Activated CD4-positive, alpha-beta T cell treated with anti-CD3 and anti-CD28 coated beads for 36 hours (primary cell): ENCODE measurements around the gene GAREM1. TPM values are rescaled to one million over a fixed set of nuclear protein-coding genes. Genes with fewer than 3 reads are reported as not detected.
"Not testable (repeated sequence)": the region's sequence is repeated elsewhere in the genome, so short reads cannot be mapped to it uniquely, and the experiment has no call there.

Experiments used
- ATAC-seq: fragments of 200-7000 bp; cut with Tn5 transposase; one replicate; pipeline ENCODE4 v1.10.0; 2021; ENCODE audit warnings: mild to moderate bottlenecking, moderate library complexity
- CTCF ChIA-PET: fragments of 350-600 bp; sonication (Branson Sonifier 250); formaldehyde crosslinking; loops from one replicate; lab custom pipeline; 2021; ENCODE audit warnings: antibody characterized with exemption; lab: Charles Lee
- POLR2A ChIA-PET: fragments of 350-600 bp; sonication (Branson Sonifier 250); formaldehyde crosslinking; loops from one replicate; lab custom pipeline; 2021; ENCODE audit warnings: antibody characterized with exemption, inconsistent platforms; lab: Charles Lee
- DNase-seq: peaks from one replicate; pipeline ENCODE4 v3.0.0-alpha.2; 2020
- H3K27ac Mint-ChIP-seq: one replicate; pipeline ENCODE4 v1.8.0; 2021; ENCODE audit warnings: mixed read lengths
- H3K27me3 Mint-ChIP-seq: one replicate; pipeline ENCODE4 v1.8.0; 2021; ENCODE audit warnings: mixed read lengths
- H3K36me3 Mint-ChIP-seq: one replicate; pipeline ENCODE4 v1.8.0; 2021; ENCODE audit warnings: low read depth, mixed read lengths
- H3K4me1 Mint-ChIP-seq: one replicate; pipeline ENCODE4 v1.8.0; 2021; ENCODE audit warnings: mixed read lengths
- H3K4me3 Mint-ChIP-seq: one replicate; pipeline ENCODE4 v1.8.0; 2021; ENCODE audit warnings: mild to moderate bottlenecking, moderate library complexity, mixed read lengths
- H3K9me3 Mint-ChIP-seq: one replicate; pipeline ENCODE4 v1.8.0; 2021; ENCODE audit warnings: low read depth, mixed read lengths
- intact Hi-C, 2 experiments: fragments of 100-400 bp; cut with DNase I in 1 of 2; cut with micrococcal nuclease in 1 of 2; formaldehyde crosslinking; loops; one replicate each; pipeline versions ENCODE4 v1.14.2 to v1.15.1; 2022 to 2024; cut with DNase I, micrococcal nuclease
- total RNA-seq, 2 experiments: library from RNA; stranded (reverse); gene quantifications; one replicate each; pipeline ENCODE4 v1.2.3, GENCODE V29; 2021

Gene GAREM1
- total RNA-seq, 2 experiments from 2014 or later: not detected

DNA sequence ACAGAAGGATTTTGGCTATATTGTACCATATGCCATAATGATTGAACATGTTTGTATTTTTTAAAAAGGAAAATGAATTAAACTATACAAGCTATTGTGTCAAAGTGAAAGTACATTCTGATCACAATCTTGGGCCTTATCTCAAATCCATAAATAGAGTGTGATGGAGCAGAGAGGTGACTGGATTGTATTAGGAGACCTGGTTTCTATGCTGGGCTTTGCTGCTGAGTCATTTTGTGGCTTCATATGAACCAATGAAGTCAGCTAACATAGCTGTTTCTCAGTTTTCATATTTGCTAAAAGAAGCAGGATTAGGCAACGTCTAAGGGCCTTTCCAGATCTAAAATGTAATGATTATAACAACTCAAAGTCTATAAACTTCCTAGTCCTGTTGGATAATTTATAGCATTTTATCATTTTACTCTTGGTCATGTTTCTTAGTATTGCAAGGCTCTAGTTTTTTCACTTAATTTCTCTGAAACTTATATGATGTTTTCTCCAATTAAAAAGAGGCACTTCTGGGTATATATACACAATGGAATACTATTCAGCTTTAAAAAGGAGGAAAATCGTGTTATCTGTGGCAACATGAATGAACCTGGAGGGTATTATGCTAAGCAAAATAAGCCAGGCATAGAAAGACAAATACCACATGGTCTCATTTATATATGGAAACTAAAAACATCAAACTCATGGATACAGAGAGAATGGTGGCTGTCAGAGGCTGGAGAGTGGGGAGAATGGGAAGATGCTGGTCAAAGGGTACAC, 168.5 kb downstream of the GAREM1 start:
- DNase-seq (no peak), ATAC-seq (peak; percentile 83)
- intact Hi-C loops: no loop called here
- Mint-ChIP-seq H3K27me3 (peaks cover 9% of the 10 kb centered on the region), H3K4me1 (peaks cover 2% of the 10 kb centered on the region), H3K4me3 (no peak overlapping the region), H3K9me3 (no peaks in the 10 kb centered on the region), H3K36me3 (no peaks in the 10 kb centered on the region), H3K27ac (no peak overlapping the region)
- ChIA-PET POLR2A (no interaction called here), CTCF (interaction anchor here (0.7 to 1.3 kb wide), 3 partner anchors 12 to 248 kb away, joined by 3 to 6 read pairs (median 3); no protein-coding TSS in a partner anchor)

DNA sequence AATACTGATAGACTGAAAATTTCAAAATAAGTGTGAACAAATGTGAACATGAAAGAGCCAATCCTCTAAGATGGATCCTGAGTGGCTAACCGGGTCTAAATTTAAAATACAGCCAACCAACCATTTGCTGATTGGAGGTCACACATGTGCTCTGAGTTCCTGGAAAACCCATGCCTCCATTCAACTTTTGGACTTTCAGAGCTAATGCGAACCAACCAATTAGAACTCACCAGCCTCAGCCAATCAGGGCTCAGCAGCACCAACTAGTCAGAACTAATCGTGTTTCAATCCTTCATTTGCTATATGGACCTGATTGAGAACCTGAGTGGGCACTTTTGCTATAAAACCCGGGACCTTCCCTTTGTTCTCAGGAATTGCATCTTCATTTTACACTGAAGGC, 169.3 kb downstream of the GAREM1 start:
- intact Hi-C loops: no loop called here
- Mint-ChIP-seq H3K27ac (no peak overlapping the region), H3K4me3 (no peak overlapping the region), H3K27me3 (peaks cover 9% of the 10 kb centered on the region), H3K9me3 (no peaks in the 10 kb centered on the region), H3K36me3 (no peaks in the 10 kb centered on the region), H3K4me1 (peaks cover 2% of the 10 kb centered on the region)
- DNase-seq (no peak), ATAC-seq (no peak)
- ChIA-PET POLR2A (no interaction called here), CTCF (interaction anchor here (1.2 to 1.3 kb wide), 2 partner anchors 11 to 248 kb away, joined by 3 to 6 read pairs; no protein-coding TSS in a partner anchor)

DNA sequence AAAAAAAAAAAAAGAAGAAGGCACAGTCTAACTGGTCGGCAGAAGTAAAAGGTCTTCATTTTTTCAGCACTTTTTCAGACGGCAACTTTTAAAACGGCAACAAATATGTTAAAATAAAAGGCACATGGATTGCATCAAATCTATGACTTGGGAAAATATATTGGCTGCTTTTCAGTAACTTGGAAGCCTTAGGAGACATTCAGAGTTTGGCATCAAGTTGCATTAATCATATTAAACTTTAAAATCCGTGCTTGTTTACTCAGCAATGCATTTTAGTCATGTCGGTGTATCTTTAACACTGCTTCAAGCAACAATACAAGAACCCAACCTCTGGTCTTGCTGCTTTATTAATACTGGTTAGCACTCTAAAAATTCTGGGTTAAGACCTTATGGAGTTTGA, 169.8 kb downstream of the GAREM1 start:
- intact Hi-C loops: no loop called here
- Mint-ChIP-seq H3K4me1 (peaks cover 2% of the 10 kb centered on the region), H3K27ac (no peak overlapping the region), H3K36me3 (no peaks in the 10 kb centered on the region), H3K27me3 (peaks cover 9% of the 10 kb centered on the region), H3K4me3 (no peak overlapping the region), H3K9me3 (no peaks in the 10 kb centered on the region)
- DNase-seq (no peak), ATAC-seq (no peak)
- POLR2A ChIA-PET: no interaction called here
- CTCF ChIA-PET: no interaction called here

DNA sequence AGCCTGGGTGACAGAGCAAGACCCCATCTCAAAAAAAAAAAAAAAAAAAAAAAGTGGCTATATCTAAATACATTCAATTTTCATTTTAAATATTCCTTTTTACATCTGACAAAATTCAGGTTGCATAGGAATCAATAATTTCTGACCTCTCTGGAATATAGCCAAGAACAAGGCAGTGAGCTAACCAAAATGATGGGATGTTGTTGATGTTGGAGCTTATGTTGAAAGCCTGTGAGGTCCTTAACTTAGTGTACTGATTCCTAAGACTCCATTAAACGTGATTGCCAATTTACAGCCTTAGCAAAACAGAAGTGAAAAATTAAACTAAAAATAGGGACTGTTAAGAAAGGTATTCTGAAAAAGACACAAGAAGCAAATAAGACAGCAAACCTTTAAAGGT, 171.2 kb downstream of the GAREM1 start:
- Mint-ChIP-seq H3K9me3 (no peaks in the 10 kb centered on the region), H3K4me3 (no peak overlapping the region), H3K27me3 (peaks cover 7% of the 10 kb centered on the region), H3K4me1 (peaks cover 2% of the 10 kb centered on the region), H3K36me3 (no peaks in the 10 kb centered on the region), H3K27ac (no peak overlapping the region)
- ChIA-PET POLR2A (no interaction called here), CTCF (interaction anchor here (1.0 kb wide), 1 partner anchor 10 kb away, joined by 3 read pairs; no protein-coding TSS in a partner anchor)
- DNase-seq (no peak), ATAC-seq (no peak)
- intact Hi-C loops: no loop called here

DNA sequence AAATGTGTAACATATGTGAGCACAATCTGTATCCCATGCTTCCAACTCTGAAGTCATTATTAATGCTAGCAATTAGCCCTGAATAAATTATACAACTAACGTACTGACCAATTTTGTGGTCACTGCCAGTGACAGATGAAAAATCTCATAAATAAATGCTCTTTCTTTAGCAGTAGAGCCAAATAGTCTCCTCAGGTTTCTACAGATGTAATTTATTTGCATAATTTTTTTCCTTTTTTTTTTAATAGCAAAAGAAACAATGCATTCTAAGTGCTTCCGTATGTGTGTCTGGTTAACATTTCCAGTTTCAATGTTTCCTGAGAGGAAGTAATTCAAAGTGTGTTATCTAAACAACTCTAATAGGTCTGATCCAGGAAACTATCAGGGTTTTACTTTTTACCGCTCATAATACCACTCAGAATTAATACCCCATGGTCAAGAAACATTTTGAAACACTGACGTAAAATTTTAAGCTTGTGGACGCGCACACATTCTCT, 172.5 kb downstream of the GAREM1 start:
- CTCF ChIA-PET: interaction anchor here (0.6 to 1.0 kb wide), 2 partner anchors 9 to 26 kb away, joined by 3 to 4 read pairs; no protein-coding TSS in a partner anchor
- POLR2A ChIA-PET: no interaction called here
- Mint-ChIP-seq H3K36me3 (no peaks in the 10 kb centered on the region), H3K9me3 (no peaks in the 10 kb centered on the region), H3K4me1 (peaks cover 2% of the 10 kb centered on the region), H3K27ac (no peak overlapping the region), H3K27me3 (peaks cover 9% of the 10 kb centered on the region), H3K4me3 (no peak overlapping the region)
- intact Hi-C loops: no loop called here
- ATAC-seq: no peak
- no peak for DNase-seq

DNA sequence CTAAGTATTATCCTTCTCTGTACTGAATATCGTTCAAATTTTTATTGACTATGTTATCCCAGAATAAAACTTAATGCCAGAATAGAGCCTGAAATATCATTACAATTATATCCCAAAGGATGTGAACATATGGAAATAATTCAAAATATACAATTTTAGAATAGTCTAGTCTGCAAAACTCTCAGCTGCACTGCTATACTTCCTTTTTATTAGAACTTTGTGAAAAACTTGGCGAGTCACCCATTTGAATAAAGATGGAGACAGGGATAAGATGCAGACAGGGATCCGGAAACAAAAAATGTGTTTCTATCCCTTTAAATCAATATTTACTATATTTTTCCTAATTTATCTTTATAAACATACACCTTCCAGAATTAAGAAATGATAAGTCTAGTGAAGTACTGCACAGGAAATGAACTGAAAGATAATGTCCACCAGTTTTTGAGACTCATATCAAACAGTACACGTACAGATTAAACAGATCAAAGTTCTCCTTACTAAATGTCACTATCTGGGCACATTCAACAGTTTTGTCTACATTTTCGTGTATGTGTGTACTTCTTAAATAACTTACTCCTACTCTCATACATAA, 173.0 kb downstream of the GAREM1 start:
- H3K9me3 Mint-ChIP-seq: no peaks in the 10 kb centered on the region
- DNase-seq (no peak), ATAC-seq (no peak)
- peaks cover 12% of the 10 kb centered on the region for H3K27me3 Mint-ChIP-seq
- POLR2A ChIA-PET: no interaction called here
- CTCF ChIA-PET: no interaction called here
- H3K27ac Mint-ChIP-seq: no peak overlapping the region
- H3K4me3 Mint-ChIP-seq: no peak overlapping the region
- intact Hi-C loops: no loop called here
- H3K36me3 Mint-ChIP-seq: no peaks in the 10 kb centered on the region
- peaks cover 2% of the 10 kb centered on the region for H3K4me1 Mint-ChIP-seq

DNA sequence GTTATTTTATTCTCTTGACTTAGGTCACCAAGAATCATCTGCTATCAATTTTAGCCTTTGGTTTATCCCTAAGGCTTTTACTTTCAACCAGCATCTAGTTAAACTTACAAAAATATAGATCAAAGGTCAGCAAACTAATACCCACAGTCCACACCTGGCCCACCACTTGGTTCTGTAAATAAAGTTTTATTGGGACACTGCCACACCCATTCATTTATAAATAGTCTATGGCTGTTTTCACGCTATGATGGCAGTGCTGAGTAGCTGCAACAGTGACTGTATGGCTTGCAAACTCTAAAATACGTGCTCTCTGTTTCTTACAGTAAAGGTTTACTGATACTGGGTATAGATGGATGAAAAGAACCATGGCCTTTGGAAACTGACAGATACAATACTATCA, 173.8 kb downstream of the GAREM1 start:
- Mint-ChIP-seq H3K4me3 (no peak overlapping the region), H3K36me3 (no peaks in the 10 kb centered on the region), H3K27ac (no peak overlapping the region), H3K4me1 (no peaks in the 10 kb centered on the region), H3K9me3 (no peaks in the 10 kb centered on the region), H3K27me3 (peaks cover 14% of the 10 kb centered on the region)
- DNase-seq (no peak), ATAC-seq (no peak)
- ChIA-PET CTCF (interaction anchor here (2.1 kb wide), 1 partner anchor 25 kb away, joined by 8 read pairs; no protein-coding TSS in a partner anchor), POLR2A (no interaction called here)
- intact Hi-C loops: no loop called here

DNA sequence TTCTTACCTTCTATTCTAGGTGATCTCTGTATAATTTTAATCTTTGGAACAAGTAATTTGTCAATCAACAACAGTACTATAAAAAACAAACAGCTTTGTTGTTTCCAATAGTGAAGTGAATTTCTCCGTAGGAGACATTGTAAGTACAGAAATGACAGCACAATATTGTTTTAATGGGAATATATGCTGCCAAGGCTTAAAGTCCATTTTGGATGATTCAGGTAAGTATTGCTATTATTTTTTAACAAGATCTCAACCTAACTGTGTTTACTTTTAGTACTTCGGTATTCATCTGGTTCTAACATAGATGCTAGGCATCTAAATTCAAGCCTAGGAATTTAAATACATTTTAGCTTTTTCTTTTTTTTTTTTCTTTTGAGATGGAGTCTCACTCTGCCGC, 175.1 kb downstream of the GAREM1 start:
- DNase-seq (no peak), ATAC-seq (no peak)
- peaks cover 14% of the 10 kb centered on the region for H3K27me3 Mint-ChIP-seq
- no peaks in the 10 kb centered on the region for H3K4me1 Mint-ChIP-seq
- CTCF ChIA-PET: interaction anchor here (2.1 kb wide), 1 partner anchor 24 kb away, joined by 8 read pairs; no protein-coding TSS in a partner anchor
- H3K27ac Mint-ChIP-seq: no peak overlapping the region
- H3K4me3 Mint-ChIP-seq: no peak overlapping the region
- no peaks in the 10 kb centered on the region for H3K36me3 Mint-ChIP-seq
- H3K9me3 Mint-ChIP-seq: no peaks in the 10 kb centered on the region
- intact Hi-C loops: no loop called here
- POLR2A ChIA-PET: no interaction called here

DNA sequence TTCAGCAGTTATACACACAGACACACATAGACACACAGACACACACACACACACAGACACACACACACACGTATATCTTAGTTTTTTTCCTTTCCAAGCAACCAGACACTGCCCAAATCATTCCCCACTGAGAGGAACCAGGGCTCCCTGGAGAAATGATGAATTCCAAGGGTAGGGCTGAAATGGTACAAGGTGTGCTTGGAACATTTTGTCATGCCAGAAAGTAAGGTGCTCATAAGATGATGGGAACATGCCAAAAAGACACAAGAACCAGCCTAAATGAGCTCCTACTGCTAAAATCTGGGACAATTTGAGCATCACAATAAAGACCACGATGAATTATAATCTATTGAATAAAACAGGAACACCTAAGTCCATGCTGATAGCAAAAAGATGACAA, 177.6 kb downstream of the GAREM1 start:
- DNase-seq: no peak
- no peaks in the 10 kb centered on the region for H3K9me3 Mint-ChIP-seq
- intact Hi-C loops: loop anchor here in 1 of 2 experiments (5.0 kb wide), 1 partner anchor 51 kb away; no protein-coding TSS in a partner anchor

DNA sequence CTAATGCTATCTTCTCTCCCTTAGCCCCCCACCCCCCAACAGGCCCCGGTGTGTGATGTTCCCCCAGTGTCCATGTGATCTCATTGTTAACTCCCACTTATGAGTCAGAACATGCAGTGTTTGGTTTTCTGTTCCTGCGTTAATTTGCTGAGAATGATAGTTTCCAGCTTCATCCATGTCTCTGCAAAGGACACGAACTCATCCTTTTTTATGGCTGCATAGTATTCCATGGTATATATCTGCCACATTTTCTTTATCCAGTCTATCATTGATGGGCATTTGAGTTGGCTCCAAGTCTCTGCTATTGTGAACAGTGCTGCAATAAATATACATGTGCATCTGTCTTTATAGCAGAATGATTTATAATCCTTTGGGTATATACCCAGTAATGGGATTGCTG, 179.1 kb downstream of the GAREM1 start:
- POLR2A ChIA-PET, H3K4me3 Mint-ChIP-seq, H3K36me3 Mint-ChIP-seq, DNase-seq, H3K27me3 Mint-ChIP-seq, H3K27ac Mint-ChIP-seq, CTCF ChIA-PET, ATAC-seq, H3K9me3 Mint-ChIP-seq, H3K4me1 Mint-ChIP-seq: not testable (repeated sequence)
- intact Hi-C loops: loop anchor here in 1 of 2 experiments (5.0 kb wide), 1 partner anchor 49 kb away; no protein-coding TSS in a partner anchor

More for the DNA sequence above, 177.6 kb downstream of the GAREM1 start:
- H3K4me3 Mint-ChIP-seq: no peak overlapping the region
- H3K27me3 Mint-ChIP-seq: peaks cover 9% of the 10 kb centered on the region
- H3K36me3 Mint-ChIP-seq: no peaks in the 10 kb centered on the region
- H3K27ac Mint-ChIP-seq: no peak overlapping the region
- ChIA-PET POLR2A (no interaction called here), CTCF (interaction anchor here (1.0 kb wide), 1 partner anchor 256 kb away, joined by 3 read pairs; no protein-coding TSS in a partner anchor)
- ATAC-seq: no peak
- no peaks in the 10 kb centered on the region for H3K4me1 Mint-ChIP-seq

DNA sequence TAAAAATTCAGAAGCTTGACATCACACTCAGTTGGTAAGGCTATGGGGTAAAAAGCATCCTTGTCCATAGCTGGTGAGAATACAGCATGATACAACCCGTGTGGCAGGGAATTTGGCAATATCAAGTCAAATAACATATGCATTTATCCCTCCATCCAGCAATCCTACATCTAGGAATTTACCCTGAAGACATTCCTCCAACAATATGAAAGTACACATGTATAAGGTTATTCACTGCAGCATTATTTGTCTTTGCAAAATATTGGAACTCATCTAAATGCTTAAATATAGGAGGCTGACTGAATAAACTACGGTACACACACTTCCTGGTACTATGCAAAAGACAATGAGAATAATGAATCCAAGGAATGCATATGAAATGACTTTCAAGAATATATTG, 179.9 kb downstream of the GAREM1 start:
- no peak for DNase-seq
- Mint-ChIP-seq H3K27ac (no peak overlapping the region), H3K4me1 (no peaks in the 10 kb centered on the region), H3K4me3 (no peak overlapping the region), H3K36me3 (no peaks in the 10 kb centered on the region), H3K9me3 (no peaks in the 10 kb centered on the region), H3K27me3 (peaks cover 7% of the 10 kb centered on the region)
- ATAC-seq: no peak
- POLR2A ChIA-PET: no interaction called here
- CTCF ChIA-PET: interaction anchor here (1.1 to 2.9 kb wide), 4 partner anchors 11 to 259 kb away, joined by 3 to 18 read pairs (median 6); no protein-coding TSS in a partner anchor
- intact Hi-C loops: loop anchor here in 1 of 2 experiments (5.0 kb wide), 1 partner anchor 49 kb away; no protein-coding TSS in a partner anchor
